Activated CD8-positive, alpha-beta memory T cell treated with anti-CD3 and anti-CD28 coated beads, Interleukin-2, amount 50 U/mL, for 24 hours (primary cell): ENCODE data around the gene GPR68.

Source experiments
- DNase-seq: peaks from one replicate; pipeline ENCODE4 v3.0.0-alpha.2; 2020; ENCODE audit errors: extremely low read depth

The GPR68 gene, protein sequence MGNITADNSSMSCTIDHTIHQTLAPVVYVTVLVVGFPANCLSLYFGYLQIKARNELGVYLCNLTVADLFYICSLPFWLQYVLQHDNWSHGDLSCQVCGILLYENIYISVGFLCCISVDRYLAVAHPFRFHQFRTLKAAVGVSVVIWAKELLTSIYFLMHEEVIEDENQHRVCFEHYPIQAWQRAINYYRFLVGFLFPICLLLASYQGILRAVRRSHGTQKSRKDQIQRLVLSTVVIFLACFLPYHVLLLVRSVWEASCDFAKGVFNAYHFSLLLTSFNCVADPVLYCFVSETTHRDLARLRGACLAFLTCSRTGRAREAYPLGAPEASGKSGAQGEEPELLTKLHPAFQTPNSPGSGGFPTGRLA

DNA sequence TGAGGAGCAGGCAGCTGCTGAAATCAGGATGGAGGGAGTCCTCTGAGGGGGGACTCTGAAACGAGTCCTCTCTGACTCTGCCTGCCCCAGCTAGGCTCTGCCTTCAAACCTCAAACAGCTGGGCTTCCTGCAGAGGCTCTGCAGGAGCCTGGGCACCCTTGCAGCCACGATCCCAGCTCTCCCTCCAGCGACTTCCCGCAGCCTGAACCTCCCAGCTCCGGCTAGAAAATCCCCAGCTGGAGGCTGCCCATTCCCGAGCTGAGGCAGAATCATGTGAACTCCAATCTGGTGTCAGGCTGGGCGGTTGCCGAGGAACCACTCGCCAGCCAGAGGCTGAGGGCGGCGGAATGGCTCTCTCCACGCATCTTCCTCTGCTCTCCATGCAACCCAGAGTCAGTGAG is at the start of gene GPR68:
Gene GPR68 (minus strand): TSS at position 204 of the 401 bp plus-strand sequence. CDS start 9,654 bp downstream, outside the sequence.
- no peak for DNase-seq

DNA sequence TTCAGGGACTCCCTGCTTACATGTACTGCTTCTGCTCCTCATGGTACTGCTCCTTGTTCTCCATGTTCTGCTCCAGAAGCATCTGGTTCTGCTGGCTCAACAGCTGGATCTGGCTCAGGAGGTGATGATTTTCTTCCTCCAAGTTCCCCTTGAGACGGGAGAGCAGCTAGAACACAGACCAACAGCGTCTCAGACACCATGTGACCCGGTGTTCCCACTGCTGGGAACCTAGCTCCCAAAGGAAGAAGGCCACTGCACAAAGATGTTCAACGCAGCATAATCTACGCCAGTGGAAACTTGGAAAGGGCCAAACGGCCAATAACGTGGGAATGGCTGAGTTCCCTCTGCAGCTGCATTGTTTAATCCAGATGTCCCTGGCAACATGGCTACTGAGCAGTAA is 49.6 kb upstream of the GPR68 start:
- DNase-seq: no peak

DNA sequence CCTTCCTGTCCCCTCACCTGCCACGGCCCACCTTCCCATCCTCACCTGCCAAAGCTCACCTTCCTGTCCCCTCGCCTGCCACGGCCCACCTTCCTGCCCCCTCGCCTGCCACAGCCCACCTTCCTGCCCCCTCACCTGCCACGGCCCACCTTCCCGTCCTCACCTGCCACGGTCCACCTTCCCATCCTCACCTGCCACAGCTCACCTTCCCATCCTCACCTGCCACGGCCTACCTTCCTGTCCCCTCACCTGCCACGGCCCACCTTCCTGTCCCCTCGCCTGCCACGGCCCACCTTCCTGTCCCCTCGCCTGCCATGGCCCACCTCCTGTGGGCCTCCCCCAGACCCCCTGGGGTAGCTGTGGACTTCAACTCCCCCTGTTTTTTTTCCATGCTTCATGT is 48.8 kb upstream of the GPR68 start:
- no peak for DNase-seq

DNA sequence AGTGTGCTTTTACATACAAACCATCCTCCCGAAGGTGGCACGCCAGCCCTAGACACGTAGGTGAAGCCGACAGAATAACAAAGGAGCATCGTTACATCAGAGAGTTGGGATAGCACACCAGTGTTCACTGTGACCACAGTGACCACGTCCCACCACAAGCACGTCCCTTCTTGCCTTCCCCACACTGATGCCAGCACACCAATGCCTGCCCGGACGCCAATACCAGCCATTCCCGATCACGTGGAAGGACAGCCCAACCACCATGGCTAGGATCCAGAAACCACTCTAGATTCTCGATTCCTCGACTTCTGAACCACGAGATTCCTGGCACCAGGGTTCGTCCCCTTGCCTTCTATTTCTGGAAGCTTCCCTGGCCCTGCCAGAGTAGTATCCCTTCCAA is 48.0 kb upstream of the GPR68 start:
- DNase-seq: no peak

DNA sequence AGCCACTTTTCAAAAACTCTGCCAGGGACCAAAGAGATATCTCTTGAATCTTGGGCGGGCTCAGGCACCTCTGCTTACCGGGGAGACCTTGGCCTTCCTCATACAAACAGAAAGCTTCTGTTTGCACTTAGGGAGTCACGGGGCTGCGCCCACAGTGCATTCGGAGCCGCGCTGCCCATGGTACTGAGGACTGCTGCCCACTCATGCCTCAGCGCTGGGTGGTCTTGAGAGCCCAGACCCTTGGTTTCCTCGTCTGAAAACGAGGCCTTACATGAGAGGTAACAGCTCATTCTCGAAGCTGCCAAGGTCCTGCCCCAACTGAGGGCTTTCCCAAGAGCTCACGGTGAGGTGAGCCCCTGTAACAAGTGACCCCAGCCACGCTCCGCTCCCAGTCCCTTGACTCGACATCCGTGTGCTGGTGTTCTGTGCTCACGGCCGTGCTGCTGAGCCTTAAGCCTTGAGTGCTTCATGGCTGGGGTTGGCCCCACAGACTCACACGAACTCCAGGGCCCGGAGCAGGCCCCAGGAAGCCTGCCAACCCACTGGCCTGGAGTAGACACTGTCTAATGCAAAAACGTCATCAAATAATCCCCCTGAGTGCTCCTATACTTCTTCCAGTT is 47.4 kb upstream of the GPR68 start:
- no peak for DNase-seq

DNA sequence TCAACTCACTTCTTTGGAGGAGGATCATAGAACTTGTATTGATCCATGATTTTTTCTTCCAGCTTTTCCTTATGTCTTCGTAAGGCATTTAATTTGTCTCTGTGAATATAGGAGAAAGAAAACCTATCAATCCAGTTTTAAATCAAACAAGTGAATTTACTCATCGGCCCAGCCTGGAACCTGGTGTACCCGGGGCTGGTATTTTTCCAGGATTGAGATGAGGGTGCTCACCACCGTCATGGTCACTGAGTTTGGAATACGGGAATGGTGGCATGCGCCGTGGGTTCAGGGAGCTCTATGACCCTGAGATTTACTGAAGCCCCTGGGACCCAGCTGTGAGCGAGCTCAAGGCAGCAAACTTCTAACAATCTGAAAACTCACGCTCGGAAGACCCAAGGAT is 46.5 kb upstream of the GPR68 start:
- no peak for DNase-seq

DNA sequence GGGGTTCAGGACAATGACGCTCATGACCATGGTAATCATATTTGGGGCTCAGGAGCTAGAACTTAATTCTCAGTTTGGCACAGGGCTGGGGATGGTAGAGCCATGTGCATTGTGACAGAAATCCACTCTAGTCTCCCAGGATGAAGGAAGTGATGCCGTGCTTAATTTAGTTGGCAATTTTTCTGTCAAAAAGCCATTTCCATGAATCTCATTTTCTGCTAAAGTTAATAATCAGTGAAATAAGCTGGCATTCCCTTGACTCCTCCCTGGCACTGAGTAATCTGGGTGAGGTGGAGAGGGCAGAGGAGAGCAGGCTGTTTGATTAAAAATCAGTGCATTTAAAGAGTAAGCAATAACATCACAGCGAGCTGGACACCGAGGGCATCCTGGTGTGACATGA is 45.0 kb upstream of the GPR68 start:
- no peak for DNase-seq

DNA sequence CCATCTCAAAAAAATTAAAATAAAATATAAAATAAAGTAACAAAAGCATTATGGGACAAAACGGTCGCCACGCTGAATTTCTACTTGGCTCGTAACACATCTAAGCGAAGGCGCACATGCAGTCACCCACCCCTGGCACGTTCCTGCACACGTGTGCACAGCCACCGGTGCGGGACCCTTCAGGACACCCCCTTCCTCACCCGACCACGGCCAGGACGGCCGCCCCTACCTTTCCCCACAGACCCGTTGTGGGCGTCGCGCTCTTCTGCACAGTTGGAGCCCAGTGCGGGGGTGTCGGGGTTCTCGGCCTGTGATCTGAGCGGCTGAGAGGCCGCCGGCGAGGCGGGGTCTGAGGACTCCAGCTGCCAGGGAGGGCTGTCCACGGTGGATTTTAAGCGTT is 44.4 kb upstream of the GPR68 start:
- no peak for DNase-seq

DNA sequence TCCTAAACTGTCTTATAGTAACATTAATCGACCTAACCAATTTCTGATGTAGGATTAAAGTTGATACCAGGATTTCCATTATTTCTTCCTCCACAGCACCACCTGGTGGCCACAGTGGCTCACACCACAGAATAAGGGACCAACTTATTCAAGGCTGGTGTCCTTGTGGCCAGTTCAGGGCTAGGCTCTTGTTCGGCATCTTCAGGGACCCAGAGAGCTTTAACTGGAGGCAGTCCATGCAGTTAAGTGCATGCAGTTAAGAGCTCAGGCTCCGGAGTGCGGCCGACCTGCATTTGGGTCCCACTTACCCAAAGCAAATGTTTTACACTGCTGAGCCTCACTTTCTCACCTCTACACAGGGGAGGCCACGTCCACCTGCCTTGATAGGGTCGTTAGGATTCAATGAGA is 42.0 kb upstream of the GPR68 start:
- DNase-seq: peak; percentile 44

DNA sequence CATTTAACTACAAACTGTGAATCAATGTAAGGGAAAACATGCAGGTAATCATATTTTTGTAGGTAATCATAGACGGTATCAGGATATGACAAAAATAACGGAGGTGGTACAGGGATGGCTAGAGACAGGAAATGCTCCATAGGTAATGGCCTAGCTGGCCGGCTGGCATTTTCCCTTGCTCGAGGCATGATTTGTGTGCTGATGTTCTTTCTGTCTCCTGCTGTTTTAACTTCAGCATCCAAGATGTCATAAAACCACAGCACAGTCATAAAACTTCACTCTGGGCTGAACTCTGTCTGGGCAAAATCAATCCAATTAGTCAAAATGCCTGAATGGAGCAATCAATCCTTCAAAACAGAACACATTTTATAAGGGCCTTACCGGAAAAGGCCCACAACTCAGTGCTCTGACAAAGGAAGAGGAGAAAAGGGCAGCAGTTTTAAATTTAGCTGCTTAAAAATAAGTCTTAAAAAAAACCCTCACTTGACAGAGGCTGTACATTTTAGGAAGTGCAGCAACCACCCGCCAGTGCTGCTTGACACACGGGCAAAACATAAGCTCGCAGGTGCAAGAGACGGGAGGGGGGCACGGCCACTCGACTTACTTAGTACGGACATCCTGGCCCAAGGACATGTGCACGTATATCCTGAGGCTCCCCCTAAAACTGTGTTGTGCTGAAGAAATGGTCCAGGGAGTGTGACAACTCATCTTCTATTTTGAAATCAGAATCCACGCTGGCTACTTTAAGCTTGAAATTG is 40.5 kb upstream of the GPR68 start:
- no peak for DNase-seq

DNA sequence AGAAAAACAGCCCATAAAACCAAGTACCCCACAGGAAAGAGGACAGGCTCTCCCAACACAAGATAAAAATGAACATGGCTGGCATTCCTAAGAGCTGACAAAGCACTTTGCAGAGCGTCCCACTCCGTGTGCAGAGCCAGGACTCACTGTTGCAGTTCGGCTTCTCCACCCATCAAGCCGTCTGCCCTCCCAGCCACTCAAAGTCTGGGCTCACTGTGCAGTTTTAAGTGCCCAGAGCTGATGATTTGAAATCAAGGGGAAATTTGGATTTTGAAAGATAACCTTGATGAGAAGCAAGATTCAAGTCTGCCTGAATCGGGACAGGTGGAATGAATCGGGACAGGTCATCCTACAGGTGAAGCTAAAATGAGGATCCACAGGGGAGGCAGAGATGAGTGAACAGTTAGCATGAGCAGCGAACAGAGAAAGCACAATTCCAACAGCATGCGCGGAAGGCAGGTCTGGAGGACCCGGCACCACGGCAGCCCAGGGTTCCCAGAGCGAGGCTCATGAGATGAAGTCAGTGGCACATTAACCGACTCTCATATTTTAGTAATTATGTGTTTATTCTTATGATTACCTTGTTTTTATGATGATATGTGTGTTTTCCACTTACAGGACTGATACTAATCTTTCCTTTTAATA is 39.8 kb upstream of the GPR68 start:
- no peak for DNase-seq

DNA sequence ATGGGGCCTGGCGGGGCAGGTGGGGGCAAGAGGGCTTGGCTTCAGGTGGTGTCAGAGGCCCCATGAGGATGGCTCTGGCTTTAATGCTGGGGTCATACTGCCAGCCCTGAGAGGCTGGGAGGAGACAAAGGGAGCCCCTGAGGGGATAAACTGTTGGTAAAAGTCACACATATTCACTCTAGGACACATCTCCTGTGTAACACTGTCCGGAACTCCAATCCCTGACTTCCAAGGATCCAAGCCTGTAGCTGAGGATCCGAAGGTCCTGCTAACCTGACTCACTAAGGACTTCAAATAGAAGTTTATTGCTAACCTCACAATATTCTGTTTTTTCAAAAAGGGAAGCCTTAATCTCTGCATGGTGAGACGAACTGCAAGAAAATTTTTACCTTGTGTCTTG is 39.2 kb upstream of the GPR68 start:
- DNase-seq: no peak

DNA sequence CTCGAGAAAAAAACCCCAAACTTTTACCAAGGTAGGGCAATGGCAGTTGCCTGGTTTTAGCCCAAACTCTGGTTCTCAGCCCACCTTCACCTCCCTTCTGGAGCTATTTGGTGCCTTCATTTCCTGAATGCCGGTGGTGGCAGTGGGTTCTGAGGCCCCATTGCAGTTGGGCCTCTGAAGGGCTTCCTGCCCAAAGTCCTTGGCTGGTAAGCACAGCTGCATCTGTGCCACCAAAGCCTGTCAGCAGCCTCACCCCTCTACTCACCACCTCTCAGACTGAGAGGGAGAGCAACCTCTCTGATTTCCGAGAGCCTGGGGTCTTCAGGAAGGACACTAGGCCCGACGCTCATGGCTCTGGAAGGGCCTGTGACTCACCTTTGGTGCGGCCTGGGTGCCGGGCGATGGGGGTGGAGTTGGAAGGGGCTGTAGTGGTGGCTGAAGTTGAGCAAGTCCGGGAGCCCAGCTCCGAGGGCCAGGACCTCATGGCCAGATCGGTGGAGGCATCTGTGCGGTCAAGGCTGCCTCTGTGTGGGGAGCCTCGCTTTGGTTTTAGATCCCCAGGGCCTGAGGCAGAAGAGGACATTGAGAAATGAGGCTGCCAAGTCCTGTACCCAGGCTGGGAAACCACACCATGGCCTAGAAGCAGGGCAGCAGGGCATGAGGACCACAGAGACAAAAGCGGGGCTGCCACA is 38.6 kb upstream of the GPR68 start:
- DNase-seq: no peak

DNA sequence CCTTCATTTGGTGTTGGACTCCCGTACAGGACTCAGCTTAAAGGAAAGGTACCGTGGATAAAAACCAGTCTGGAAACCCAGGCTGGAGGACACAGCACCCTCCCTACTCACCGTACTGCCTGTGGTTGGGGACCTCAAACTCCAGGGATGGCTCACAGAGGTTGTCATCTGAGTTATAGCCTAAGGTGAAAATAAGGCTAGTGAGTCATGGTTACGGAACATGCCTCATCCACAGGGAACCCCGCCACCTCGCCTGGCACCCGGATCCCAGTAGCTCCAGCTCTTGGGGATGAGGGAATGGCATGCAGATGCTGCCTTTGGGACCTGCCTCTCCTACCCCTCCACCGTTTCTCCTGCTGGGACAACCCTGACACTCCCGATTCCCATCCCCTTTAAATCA is 36.8 kb upstream of the GPR68 start:
- no peak for DNase-seq

DNA sequence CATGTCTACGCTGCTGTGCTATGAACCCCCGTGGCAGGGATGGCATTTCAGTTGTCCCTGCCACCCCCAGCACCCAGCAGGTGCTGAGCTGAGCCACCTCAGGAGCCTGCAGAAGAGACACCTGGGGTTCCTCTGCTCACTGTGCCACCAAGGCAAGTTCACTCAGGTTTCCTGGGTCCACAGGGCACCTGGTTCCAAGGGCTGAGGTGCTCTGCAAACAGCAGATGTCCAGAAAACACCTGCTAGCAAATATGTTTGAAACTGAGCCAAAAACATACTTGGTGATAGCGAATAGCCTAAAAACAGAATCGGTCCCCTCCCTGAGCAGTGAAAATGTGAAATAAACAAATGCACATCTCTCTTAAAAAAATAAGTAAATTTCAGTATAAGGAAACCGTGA is 35.6 kb upstream of the GPR68 start:
- DNase-seq: no peak

DNA sequence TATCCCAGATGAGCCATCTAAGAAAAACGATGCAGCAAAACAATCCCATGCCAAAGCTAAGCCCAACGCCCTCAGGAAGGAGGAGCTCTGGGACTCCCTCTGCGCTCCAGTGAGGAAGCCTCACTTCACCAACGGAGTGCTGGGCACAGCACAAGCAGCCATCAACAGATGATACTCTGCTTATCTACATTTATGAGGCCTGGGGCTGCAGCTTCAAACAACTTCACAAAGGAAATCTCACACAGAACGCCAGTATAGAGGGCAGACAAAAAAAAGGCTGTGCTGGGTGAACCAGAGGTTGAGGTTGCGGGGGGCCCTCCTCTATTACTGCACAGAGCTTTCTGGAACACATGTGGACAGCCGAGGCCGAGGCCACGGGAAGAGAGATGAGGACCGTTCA is 34.9 kb upstream of the GPR68 start:
- no peak for DNase-seq

DNA sequence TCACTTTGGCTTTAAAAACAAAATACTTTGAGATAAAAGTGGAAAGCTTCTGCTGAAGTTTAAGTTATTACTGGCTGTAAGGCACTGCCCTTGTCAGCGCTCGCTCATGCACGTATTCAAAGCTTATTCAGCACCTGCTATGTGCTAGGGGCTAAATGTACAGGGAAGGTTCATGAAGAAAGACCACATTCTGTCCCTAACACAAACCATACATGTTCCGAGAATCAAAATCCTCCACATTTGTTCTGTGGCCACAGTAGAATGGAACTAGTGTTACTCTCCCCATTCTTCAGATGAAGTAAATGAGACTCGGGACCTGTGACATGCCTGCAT is 33.8 kb upstream of the GPR68 start:
- DNase-seq: no peak

DNA sequence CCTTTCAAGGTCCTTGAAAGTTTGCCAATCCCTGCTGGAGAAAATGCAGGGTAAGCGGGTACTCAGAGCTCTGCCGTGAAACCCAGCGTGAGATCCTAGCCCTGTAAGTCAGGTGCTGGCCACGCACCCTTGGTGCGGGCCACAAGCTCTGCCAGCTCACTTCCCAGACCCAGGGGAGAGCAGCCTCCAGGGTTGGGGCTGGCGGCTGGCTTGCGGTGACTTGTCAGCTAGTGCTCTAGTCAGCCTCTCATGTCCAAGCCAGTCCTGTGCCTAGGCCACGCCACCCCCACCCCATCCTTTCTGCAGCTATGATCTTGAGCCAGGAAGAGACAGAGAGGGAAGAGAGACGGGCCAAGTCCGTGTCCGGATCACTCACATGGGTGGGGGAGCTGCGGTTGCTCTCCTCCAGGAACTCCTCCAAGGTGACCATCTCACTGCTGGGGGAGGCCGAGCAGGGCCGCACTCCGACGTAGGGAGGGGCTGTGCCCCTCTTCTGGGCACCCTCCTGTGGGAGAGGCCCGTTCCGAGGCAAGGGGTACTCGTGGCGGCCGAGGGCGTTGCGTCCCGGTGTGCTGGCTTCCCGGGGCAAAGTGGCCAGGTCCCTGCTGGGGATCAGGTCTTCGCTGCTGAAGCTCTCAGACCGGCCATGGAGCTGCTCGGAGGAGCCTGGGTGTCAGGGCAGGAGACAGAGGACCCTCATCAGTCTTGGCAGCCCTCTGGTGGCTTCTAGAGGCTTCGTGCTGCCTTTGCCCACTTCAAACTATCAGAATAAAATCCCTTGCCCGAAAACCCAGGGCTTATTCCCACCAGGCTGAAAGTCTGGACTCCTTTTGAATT is 33.3 kb upstream of the GPR68 start:
- no peak for DNase-seq

DNA sequence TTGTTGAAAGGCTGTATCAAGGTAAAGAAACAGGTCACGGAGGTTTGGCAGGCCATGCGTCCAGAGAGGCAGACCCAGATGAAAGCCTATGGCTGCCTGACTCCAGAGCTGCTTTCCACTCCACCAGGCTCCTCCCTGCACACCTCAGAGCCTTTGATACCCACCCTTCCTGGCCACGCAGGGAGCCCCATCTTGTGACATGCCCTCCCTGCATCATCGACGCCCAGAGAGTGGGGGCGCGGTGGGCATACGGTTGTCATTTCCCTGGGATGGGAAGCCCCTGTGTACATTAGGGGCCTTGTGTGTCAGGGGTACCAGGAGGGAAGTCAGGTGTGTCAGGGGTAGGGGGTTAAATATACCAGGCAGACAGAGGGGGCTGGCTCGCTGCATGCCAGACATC is 30.3 kb upstream of the GPR68 start:
- no peak for DNase-seq

DNA sequence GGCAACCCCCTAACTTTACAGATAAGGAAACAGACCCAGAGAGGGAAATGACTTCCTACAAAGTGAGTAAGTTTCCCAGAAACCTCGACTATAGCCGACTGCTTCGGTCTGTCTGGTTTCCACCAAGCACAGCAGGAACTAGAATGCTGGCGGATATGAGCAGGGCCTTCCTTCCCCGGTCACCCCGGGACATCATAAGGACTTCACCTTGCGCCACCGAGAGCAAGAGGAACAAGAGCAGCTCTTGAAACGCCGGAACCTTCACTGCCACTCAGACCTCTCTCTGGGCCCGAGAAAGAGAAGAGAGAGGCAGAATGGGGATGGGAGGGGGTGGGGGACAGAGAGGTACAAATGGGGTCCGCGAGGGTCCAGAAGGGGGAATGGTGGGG is 29.4 kb upstream of the GPR68 start:
- no peak for DNase-seq

DNA sequence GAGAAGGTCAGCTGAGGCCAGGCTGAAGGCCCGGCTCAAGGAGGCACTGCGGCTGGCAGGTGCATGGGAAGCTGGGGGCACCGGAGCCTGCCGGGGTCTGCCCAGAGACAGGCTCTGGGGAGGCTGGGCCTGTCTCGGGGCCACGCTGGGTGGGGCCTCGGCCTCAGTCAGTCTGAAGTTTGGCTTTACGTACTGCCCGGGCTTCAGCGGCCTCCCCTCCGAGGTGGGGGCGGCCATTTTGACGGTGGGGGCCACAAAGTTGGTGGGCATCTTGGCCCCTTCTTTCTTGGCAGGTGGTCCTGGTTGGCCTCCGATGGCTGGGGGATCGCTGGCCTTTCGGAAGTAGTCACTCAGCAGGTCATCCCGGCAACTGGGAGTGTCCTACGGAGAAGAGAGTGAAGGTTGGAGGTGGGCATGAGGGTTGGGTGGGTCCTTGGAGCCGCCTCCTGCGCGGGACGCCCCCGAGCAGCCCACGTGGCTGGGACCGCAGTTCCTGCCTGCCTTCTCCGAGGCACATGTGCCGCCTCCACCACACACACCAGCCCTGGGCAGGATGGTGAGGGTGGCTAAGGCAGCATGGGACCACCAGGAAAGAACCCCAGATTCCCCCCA is 28.9 kb upstream of the GPR68 start:
- DNase-seq: no peak
